Suprapubic skin (tissue), 4 donors: ENCODE data around the gene PLCG2. TPM values are rescaled to one million over a fixed set of nuclear protein-coding genes. Genes with fewer than 3 reads are reported as not detected.

Experiments used
- DNase-seq, 2 donors: peaks; one replicate each; pipeline ENCODE4 v3.0.0-alpha.2; 2019; ENCODE audit warnings: low spot score in 2 of 2
- H3K27ac ChIP-seq: fragments of 200-600 bp; sonication (generic); one replicate; pipeline ENCODE4 v1.5.1; 2019
- H3K27me3 ChIP-seq: fragments of 200-600 bp; sonication (generic); one replicate; pipeline ENCODE4 v1.5.1; 2019
- H3K36me3 ChIP-seq: fragments of 200-600 bp; sonication (generic); one replicate; pipeline ENCODE4 v1.5.1; 2019
- H3K4me1 ChIP-seq: fragments of 200-600 bp; sonication (generic); one replicate; pipeline ENCODE4 v1.5.1; 2019
- H3K4me3 ChIP-seq: fragments of 200-600 bp; sonication (generic); one replicate; pipeline ENCODE4 v1.5.1; 2019; ENCODE audit warnings: mild to moderate bottlenecking
- H3K9me3 ChIP-seq: fragments of 200-600 bp; sonication (generic); one replicate; pipeline ENCODE4 v1.5.1; 2019
- EP300 ChIP-seq: sonication (generic); formaldehyde crosslinking; IDR thresholded peaks from one replicate; pipeline ENCODE4 v1.6.1; 2017; ENCODE audit warnings: antibody characterized with exemption
- POLR2A ChIP-seq, 2 donors: fragments of 450-650 bp; IDR thresholded peaks; one replicate each; pipeline ENCODE4 v1.6.1; 2017; ENCODE audit warnings: antibody characterized with exemption in 2 of 2, mild to moderate bottlenecking in 2 of 2, moderate library complexity in 2 of 2
- POLR2AphosphoS5 ChIP-seq, 3 donors: sonication (generic); formaldehyde crosslinking; IDR thresholded peaks; one replicate each; pipeline ENCODE4 v1.6.1; 2017; ENCODE audit warnings: antibody characterized with exemption in 3 of 3
- WGBS: methylation state at CpG from one replicate; pipeline ENCODE4 v1.1.5; 2018; 5-methylcytosine and 5-hydroxymethylcytosine counted together
- total RNA-seq, 4 donors: library from RNA; depleted of rRNA; stranded (reverse); fragments of >200 nt; gene quantifications; one replicate each; pipeline ENCODE4 v1.1.0, GENCODE V29; 2016
- TF ChIP-seq, protein P1 (sequence below), 2 donors: fragments of 200-600 bp in 1 of 2; fragments of 450-650 bp in 1 of 2; sonication (generic) in 1 of 2; IDR thresholded peaks; one replicate each; pipeline ENCODE4 v1.5.1; 2016 to 2019; ENCODE audit warnings: antibody characterized with exemption in 2 of 2, mild to moderate bottlenecking in 1 of 2, moderate library complexity in 1 of 2

Gene PLCG2
- total RNA-seq, 4 donors from 2014 or later, result 6.5 to 24.1 (median 10.5) TPM

- H3K27me3 ChIP-seq, result peaks cover 16% of the 10 kb centered on the region
- H3K4me1 ChIP-seq, result peaks cover 17% of the 10 kb centered on the region
- H3K4me3 ChIP-seq, result peak overlapping the region; percentile 88
- TF ChIP-seq POLR2A (IDR thresholded peaks at IDR 0.05) (no peak), EP300 (no peak), POLR2AphosphoS5 (IDR thresholded peaks at IDR 0.05) (no peak)
- TF ChIP-seq, protein P1, sequence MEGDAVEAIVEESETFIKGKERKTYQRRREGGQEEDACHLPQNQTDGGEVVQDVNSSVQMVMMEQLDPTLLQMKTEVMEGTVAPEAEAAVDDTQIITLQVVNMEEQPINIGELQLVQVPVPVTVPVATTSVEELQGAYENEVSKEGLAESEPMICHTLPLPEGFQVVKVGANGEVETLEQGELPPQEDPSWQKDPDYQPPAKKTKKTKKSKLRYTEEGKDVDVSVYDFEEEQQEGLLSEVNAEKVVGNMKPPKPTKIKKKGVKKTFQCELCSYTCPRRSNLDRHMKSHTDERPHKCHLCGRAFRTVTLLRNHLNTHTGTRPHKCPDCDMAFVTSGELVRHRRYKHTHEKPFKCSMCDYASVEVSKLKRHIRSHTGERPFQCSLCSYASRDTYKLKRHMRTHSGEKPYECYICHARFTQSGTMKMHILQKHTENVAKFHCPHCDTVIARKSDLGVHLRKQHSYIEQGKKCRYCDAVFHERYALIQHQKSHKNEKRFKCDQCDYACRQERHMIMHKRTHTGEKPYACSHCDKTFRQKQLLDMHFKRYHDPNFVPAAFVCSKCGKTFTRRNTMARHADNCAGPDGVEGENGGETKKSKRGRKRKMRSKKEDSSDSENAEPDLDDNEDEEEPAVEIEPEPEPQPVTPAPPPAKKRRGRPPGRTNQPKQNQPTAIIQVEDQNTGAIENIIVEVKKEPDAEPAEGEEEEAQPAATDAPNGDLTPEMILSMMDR (IDR thresholded peaks at IDR 0.05), result no peak
- DNase-seq, result peak in 1 of 2 donors; percentile 63
- H3K27ac ChIP-seq, result peak overlapping the region; percentile 74
- no peaks in the 10 kb centered on the region for H3K9me3 ChIP-seq
- no peaks in the 10 kb centered on the region for H3K36me3 ChIP-seq
- 10% methylated on average over 25 of the region's 58 CpGs for WGBS
Observed at GRCh38 chr16:81779536-81780320, 637 bp downstream of the PLCG2 start.

- 74% methylated on average over 6 of the region's 8 CpGs for WGBS
- Histone ChIP-seq H3K9me3 (no peaks in the 10 kb centered on the region), H3K4me3 (peak overlapping the region; percentile 88), H3K27ac (no peak overlapping the region), H3K36me3 (no peaks in the 10 kb centered on the region), H3K27me3 (peaks cover 16% of the 10 kb centered on the region), H3K4me1 (peaks cover 17% of the 10 kb centered on the region)
- no peak for DNase-seq
- no peak for TF ChIP-seq POLR2A (IDR thresholded peaks at IDR 0.05)
- no peak for TF ChIP-seq POLR2AphosphoS5 (IDR thresholded peaks at IDR 0.05)
- TF ChIP-seq, protein P1 (IDR thresholded peaks at IDR 0.05), result no peak
- no peak for TF ChIP-seq EP300
Observed at GRCh38 chr16:81780350-81780749, 1.3 kb downstream of the PLCG2 start.

DNA sequence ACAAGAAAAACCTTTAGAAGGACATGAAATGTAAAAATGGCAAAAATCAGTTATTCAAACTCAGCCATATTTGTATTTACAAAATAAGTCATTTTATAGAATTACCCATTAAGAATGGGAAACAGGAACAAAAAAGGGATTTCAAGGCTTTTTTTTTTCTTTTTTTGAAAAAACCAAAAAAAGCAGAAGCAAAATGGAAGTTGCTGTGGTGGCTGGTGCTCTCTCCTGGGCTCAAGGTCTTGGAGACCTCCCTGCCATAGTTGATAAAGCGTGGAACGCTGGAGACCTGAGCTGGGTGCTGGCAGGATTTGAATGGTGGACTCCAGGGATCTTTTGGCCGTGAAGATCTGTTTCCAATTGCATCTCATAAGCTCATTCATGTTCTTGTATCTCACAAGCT lies 3.1 kb downstream of the PLCG2 start:
- Histone ChIP-seq H3K4me3 (no peak overlapping the region), H3K36me3 (no peaks in the 10 kb centered on the region), H3K4me1 (peaks cover 21% of the 10 kb centered on the region), H3K27ac (no peak overlapping the region), H3K27me3 (peaks cover 16% of the 10 kb centered on the region), H3K9me3 (no peaks in the 10 kb centered on the region)
- DNase-seq, result no peak
- TF ChIP-seq, protein P1 (IDR thresholded peaks at IDR 0.05), result no peak
- TF ChIP-seq POLR2A (IDR thresholded peaks at IDR 0.05), result no peak
- no peak for TF ChIP-seq EP300
- no peak for TF ChIP-seq POLR2AphosphoS5 (IDR thresholded peaks at IDR 0.05)
- WGBS, result 90% methylated on average over 3 of the region's 3 CpGs

DNA sequence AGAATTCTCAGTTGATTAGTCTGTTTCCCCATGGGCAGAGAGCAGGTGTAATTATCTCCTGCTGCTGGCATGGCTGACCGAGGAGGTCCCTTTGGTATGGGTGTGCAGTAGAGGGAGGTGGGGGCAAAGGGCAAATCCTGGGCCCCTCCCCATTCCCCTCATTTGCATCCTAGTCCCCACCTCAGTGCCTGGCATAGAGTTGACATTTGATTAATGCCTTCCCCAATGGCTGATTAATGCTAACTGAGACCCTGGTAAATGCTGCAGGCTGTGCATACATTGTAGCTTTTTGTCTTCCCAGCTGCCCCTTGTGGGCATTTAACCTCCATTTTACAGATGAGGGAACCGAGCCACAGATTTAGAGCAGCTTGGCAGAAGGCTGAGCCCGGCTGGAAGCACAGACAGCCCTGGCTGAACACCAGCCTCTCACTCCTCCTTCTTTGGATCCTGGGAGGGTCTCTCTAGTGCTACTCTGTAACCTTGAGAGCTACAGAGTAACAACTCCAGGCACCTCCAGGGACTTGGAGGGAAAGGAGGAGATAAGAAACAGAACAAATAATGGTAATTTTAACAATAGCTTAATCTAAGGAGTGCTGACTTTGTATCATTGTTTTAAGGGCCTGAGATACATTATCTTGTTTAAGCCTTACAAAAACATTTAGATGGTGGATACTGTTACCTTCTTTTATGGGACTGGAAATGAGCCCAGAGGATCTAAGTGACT lies 5.1 kb downstream of the PLCG2 start:
- no peak for DNase-seq
- peaks cover 12% of the 10 kb centered on the region for H3K27me3 ChIP-seq
- 39% methylated on average over 3 of the region's 3 CpGs for WGBS
- H3K4me1 ChIP-seq, result peaks cover 19% of the 10 kb centered on the region
- no peak overlapping the region for H3K4me3 ChIP-seq
- no peak overlapping the region for H3K27ac ChIP-seq
- no peaks in the 10 kb centered on the region for H3K9me3 ChIP-seq
- TF ChIP-seq POLR2A (IDR thresholded peaks at IDR 0.05), result no peak
- no peak for TF ChIP-seq EP300
- TF ChIP-seq, protein P1 (IDR thresholded peaks at IDR 0.05), result no peak
- no peak for TF ChIP-seq POLR2AphosphoS5 (IDR thresholded peaks at IDR 0.05)
- no peaks in the 10 kb centered on the region for H3K36me3 ChIP-seq
